Measurements from ENCODE around the gene LIPI.
"Not testable (repeated sequence)": the region's sequence is repeated elsewhere in the genome, so short reads cannot be mapped to it uniquely, and the experiment has no call there.

DNA sequence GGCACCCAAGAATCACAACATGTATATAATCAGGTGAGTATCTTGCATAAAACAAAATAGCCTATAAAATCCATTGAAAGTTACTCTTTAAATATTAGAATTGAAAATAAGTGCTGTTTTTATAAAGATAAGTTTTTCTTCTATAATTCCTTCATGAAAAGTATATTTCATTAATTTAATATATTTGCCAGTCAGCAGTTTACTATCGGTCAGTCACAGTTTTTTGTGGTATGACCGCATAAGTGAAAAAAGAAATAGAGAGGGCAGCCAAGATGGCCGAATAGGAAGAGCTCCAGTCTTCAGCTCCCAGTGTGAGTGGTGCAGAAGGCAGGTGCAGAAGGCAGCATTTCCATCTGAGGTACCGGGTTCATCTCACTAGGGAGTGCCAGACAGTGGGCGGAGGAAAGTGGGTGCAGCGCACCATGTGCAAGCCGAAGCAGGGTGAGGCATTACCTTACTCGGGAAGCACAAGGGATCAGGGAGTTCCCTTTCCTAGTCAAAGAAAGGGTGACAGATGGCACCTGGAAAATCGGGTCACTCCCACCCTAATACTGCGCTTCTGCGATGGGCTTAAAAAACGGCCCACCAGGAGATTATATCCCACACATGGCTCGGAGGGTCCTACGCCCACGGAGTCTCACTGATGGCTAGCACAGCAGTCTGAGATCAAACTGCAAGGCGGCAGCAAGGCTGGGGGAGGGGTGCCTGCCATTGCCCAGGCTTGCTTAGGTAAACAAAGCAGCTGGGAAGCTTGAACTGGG, 44.1 kb downstream of the LIPI start:
- TF ChIP-seq POLR2A (IDR thresholded peaks at IDR 0.05; ENCODE audit: extremely low read depth, insufficient read length); MYC (IDR thresholded peaks at IDR 0.05; ENCODE audit: low read depth, low read length): not testable (repeated sequence)
- TF ChIP-seq, protein P1, sequence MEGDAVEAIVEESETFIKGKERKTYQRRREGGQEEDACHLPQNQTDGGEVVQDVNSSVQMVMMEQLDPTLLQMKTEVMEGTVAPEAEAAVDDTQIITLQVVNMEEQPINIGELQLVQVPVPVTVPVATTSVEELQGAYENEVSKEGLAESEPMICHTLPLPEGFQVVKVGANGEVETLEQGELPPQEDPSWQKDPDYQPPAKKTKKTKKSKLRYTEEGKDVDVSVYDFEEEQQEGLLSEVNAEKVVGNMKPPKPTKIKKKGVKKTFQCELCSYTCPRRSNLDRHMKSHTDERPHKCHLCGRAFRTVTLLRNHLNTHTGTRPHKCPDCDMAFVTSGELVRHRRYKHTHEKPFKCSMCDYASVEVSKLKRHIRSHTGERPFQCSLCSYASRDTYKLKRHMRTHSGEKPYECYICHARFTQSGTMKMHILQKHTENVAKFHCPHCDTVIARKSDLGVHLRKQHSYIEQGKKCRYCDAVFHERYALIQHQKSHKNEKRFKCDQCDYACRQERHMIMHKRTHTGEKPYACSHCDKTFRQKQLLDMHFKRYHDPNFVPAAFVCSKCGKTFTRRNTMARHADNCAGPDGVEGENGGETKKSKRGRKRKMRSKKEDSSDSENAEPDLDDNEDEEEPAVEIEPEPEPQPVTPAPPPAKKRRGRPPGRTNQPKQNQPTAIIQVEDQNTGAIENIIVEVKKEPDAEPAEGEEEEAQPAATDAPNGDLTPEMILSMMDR (IDR thresholded peaks at IDR 0.05; ENCODE audit: low read depth, low read length), result not testable (repeated sequence)
